Endothelial cell of umbilical vein (primary cell): ENCODE results near the gene SYTL2. TPM values are rescaled to one million over a fixed set of nuclear protein-coding genes. Genes with fewer than 3 reads are reported as not detected.

Source experiments
- BruUV-seq: library from RNA; stranded (reverse); fragments of 400-500 nt; replicated peaks from 2 replicates; lab custom pipeline; 2021; lab: Mats Ljungman, UMichigan
- CTCF ChIA-PET: fragments of 300-600, 350-600 bp; sonication (Branson Sonifier 250); formaldehyde crosslinking; loops from one replicate; lab custom pipeline; 2021; ENCODE audit warnings: antibody characterized with exemption, inconsistent platforms; lab: Charles Lee
- POLR2A ChIA-PET: fragments of 300-600, 350-600 bp; sonication (Branson Sonifier 250); formaldehyde crosslinking; loops from one replicate; lab custom pipeline; 2021; ENCODE audit warnings: antibody characterized with exemption, inconsistent platforms; lab: Charles Lee
- DNase-seq: peaks from one replicate; pipeline ENCODE4 v3.0.0-alpha.2; 2011; ENCODE audit warnings: low read depth, low spot score
- FAIRE-seq: peaks from 2 replicates; lab custom pipeline; 2011; peaks lifted over from hg19 to GRCh38; lab: Jason Lieb, UNC
- H2AFZ ChIP-seq: 2 replicates; pipeline ENCODE4 v1.6.0; 2012; ENCODE audit warnings: low read depth, low read length, control low read depth, inconsistent platforms
- H3K27ac ChIP-seq: 2 replicates; pipeline ENCODE4 v1.5.1; 2011; ENCODE audit warnings: low read depth, mild to moderate bottlenecking, control low read depth, low read length, moderate library complexity; ENCODE audit not compliant: insufficient read depth
- H3K27me3 ChIP-seq, 2 experiments: 2 replicates each; pipeline versions ENCODE4 v1.6.0 to v1.6.1; 2011; ENCODE audit warnings: low read length in 2 of 2, mixed read lengths in 1 of 2; ENCODE audit not compliant: control insufficient read depth in 2 of 2, insufficient read depth in 2 of 2
- H3K36me3 ChIP-seq, 2 experiments: 2 replicates in 1 of 2; 3 replicates in 1 of 2; pipeline ENCODE4 v1.5.1; 2011; ENCODE audit warnings: low read length in 2 of 2, mild to moderate bottlenecking in 1 of 2, moderate library complexity in 1 of 2; ENCODE audit not compliant: control insufficient read depth in 2 of 2, insufficient read depth in 2 of 2; ENCODE audit errors: extremely low read depth in 1 of 2
- H3K4me1 ChIP-seq: 3 replicates; pipeline ENCODE4 v1.5.1; 2011; ENCODE audit warnings: mild to moderate bottlenecking, low read length; ENCODE audit not compliant: control insufficient read depth, insufficient read depth; ENCODE audit errors: extremely low read depth
- H3K4me2 ChIP-seq: 2 replicates; pipeline ENCODE4 v1.6.1; 2011; ENCODE audit warnings: low read length, control low read depth, mixed read lengths; ENCODE audit not compliant: insufficient read depth
- H3K4me3 ChIP-seq, 3 experiments: fragments of 200-600 bp in 1 of 3; sonication (generic), shearing (Covaris generic) in 1 of 3; replicated peaks in 1 of 3; 2 replicates each; pipeline ENCODE4 v1.5.1; 2011 to 2016; ENCODE audit warnings: control low read depth in 3 of 3, low read length in 3 of 3, mild to moderate bottlenecking in 2 of 3, inconsistent platforms in 1 of 3, low read depth in 1 of 3, moderate library complexity in 1 of 3; ENCODE audit not compliant: insufficient read depth in 1 of 3
- H3K79me2 ChIP-seq: 2 replicates; pipeline ENCODE4 v1.6.0; 2012; ENCODE audit warnings: low read length, inconsistent platforms; ENCODE audit not compliant: control insufficient read depth, insufficient read depth
- H3K9ac ChIP-seq: replicated peaks from 2 replicates; pipeline ENCODE3; 2011; ENCODE audit warnings: low read length, control low read depth; ENCODE audit not compliant: insufficient read depth; ENCODE audit errors: extremely low read depth
- H3K9me1 ChIP-seq: replicated peaks from 3 replicates; pipeline ENCODE4 v1.6.0; 2011; ENCODE audit warnings: mild to moderate bottlenecking, low read length; ENCODE audit not compliant: control insufficient read depth, insufficient read depth; ENCODE audit errors: extremely low read depth
- H3K9me3 ChIP-seq: replicated peaks from 2 replicates; pipeline ENCODE4 v1.5.1; 2012; ENCODE audit warnings: low read length, inconsistent platforms; ENCODE audit not compliant: control insufficient read depth, insufficient read depth
- H4K20me1 ChIP-seq: replicated peaks from 2 replicates; pipeline ENCODE3; 2011; ENCODE audit warnings: mild to moderate bottlenecking, low read length; ENCODE audit not compliant: control insufficient read depth, insufficient read depth; ENCODE audit errors: extremely low read depth
- EZH2 ChIP-seq: IDR thresholded peaks from 2 replicates; pipeline ENCODE4 v1.6.1; 2012; ENCODE audit warnings: borderline replicate concordance, low read depth, mild to moderate bottlenecking, moderate library complexity, low read length, inconsistent platforms; ENCODE audit not compliant: severe bottlenecking
- FOS ChIP-seq: IDR thresholded peaks from 2 replicates; pipeline ENCODE4 v1.6.1; 2011; ENCODE audit warnings: mild to moderate bottlenecking, low read length, moderate library complexity, borderline replicate concordance; ENCODE audit not compliant: insufficient read depth
- GATA2 ChIP-seq: IDR thresholded peaks from 2 replicates; pipeline ENCODE4 v1.7.0; 2011; ENCODE audit warnings: low read depth, mild to moderate bottlenecking, moderate library complexity, mixed read lengths, low read length; ENCODE audit not compliant: insufficient read length, insufficient read depth
- JUN ChIP-seq: IDR thresholded peaks from 2 replicates; pipeline ENCODE4 v1.6.1; 2011; ENCODE audit warnings: borderline replicate concordance, low read depth; ENCODE audit not compliant: insufficient read length, insufficient read depth
- MYC ChIP-seq: IDR thresholded peaks from one replicate; pipeline ENCODE4 v1.6.1; 2011; ENCODE audit warnings: mild to moderate bottlenecking, low read depth, low read length
- POLR2A ChIP-seq: IDR thresholded peaks from 2 replicates; pipeline ENCODE4 v1.6.1; 2012; ENCODE audit warnings: low read depth, mild to moderate bottlenecking, control low read depth, low read length
- POLR2AphosphoS5 ChIP-seq: IDR thresholded peaks from 2 replicates; pipeline ENCODE4 v1.6.1; 2012; ENCODE audit warnings: low read depth, mild to moderate bottlenecking, control low read depth, low read length, moderate library complexity; ENCODE audit not compliant: insufficient read depth
- dilution Hi-C: fragments of 300-500 bp; cut with MboI; formaldehyde crosslinking; loops from one replicate; pipeline ENCODE4 v1.15.0; 2019; ENCODE audit warnings: low sequenced_read_pairs; ENCODE audit not compliant: extremely low pct_ligation_motif_present
- intact Hi-C: fragments of 100-400 bp; cut with micrococcal nuclease; formaldehyde crosslinking; loops from one replicate; pipeline ENCODE4 v1.10.0; 2022
- polyA plus RNA-seq, 4 experiments: library from polyadenylated mRNA; depleted of rRNA in 3 of 4; stranded (reverse) in 3 of 4; unstranded in 1 of 4; fragments of >200 nt; gene quantifications; 2 replicates each; pipeline versions ENCODE4 v1.2.1 to v1.2.3, GENCODE V29; 2011 to 2012; ENCODE audit warnings: missing spikeins in 1 of 4
- total RNA-seq: library from RNA; stranded (reverse); gene quantifications from 2 replicates; pipeline ENCODE4 v1.2.3, GENCODE V29; 2021
- TF ChIP-seq, protein P1 (sequence below), 2 donors: IDR thresholded peaks; 1 replicate in 1 of 2; 2 replicates in 1 of 2; pipeline ENCODE4 v1.5.1; 2011; ENCODE audit warnings: low read length in 2 of 2, mild to moderate bottlenecking in 2 of 2, moderate library complexity in 2 of 2, control low read depth in 1 of 2, inconsistent platforms in 1 of 2, low read depth in 1 of 2; ENCODE audit not compliant: insufficient read depth in 1 of 2; ENCODE audit errors: extremely low read depth in 1 of 2
- TF ChIP-seq, protein P2 (sequence below): IDR thresholded peaks from 2 replicates; pipeline ENCODE4 v1.6.1; 2011; ENCODE audit not compliant: insufficient read depth, insufficient read length

SYTL2 gene
- total and polyA plus RNA-seq, 2 donors (not counting 3 experiments of a cell fraction or from before 2014, with no cell fraction given) = 1.4 to 2.4 TPM

DNA sequence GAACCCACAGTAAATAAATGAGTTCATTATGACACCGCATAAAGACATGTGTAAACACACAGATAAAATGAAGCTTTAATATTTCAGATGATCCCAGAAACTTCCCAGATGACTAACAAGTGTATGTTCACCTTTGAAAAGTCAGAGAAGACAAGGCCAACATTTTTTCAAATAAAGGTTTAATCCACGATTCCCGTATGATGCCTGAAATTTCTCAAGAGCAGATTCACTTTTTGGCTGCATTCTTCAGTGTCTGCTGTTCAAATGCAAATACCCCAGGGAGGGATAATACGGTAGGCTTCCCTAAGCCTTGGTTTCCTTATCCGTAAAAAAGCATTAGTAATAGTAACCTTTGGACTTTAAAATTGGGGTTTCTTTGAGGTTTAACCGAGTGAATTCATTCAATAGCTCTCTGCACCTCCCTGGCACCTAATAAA is 62.5 kb downstream of the SYTL2 start:
- Histone ChIP-seq H3K27me3 (peaks cover 3 to 4% of the 10 kb centered on the region in 2 experiments), H3K27ac (no peak overlapping the region), H3K79me2 (no peaks in the 10 kb centered on the region), H3K9me1 (no peaks in the 10 kb centered on the region), H4K20me1 (no peaks in the 10 kb centered on the region), H3K9ac (no peak overlapping the region), H3K4me1 (peaks cover 13% of the 10 kb centered on the region), H3K4me2 (no peak overlapping the region), H2AFZ (no peak overlapping the region), H3K36me3 (no peaks in the 10 kb centered on the region), H3K4me3 (no peak overlapping the region), H3K9me3 (no peaks in the 10 kb centered on the region)
- ChIA-PET CTCF (no interaction called here), POLR2A (no interaction called here)
- intact Hi-C loops (no loop called here), dilution Hi-C loops (no loop called here)
- TF ChIP-seq GATA2 (no peak), EZH2 (no peak), FOS (no peak), POLR2A (no peak), POLR2AphosphoS5 (no peak), JUN (no peak), MYC (no peak)
- TF ChIP-seq, protein P1, sequence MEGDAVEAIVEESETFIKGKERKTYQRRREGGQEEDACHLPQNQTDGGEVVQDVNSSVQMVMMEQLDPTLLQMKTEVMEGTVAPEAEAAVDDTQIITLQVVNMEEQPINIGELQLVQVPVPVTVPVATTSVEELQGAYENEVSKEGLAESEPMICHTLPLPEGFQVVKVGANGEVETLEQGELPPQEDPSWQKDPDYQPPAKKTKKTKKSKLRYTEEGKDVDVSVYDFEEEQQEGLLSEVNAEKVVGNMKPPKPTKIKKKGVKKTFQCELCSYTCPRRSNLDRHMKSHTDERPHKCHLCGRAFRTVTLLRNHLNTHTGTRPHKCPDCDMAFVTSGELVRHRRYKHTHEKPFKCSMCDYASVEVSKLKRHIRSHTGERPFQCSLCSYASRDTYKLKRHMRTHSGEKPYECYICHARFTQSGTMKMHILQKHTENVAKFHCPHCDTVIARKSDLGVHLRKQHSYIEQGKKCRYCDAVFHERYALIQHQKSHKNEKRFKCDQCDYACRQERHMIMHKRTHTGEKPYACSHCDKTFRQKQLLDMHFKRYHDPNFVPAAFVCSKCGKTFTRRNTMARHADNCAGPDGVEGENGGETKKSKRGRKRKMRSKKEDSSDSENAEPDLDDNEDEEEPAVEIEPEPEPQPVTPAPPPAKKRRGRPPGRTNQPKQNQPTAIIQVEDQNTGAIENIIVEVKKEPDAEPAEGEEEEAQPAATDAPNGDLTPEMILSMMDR (IDR thresholded peaks at IDR 0.05; ENCODE audit: extremely low read depth in 1 of 2, insufficient read depth in 1 of 2, low read depth in 1 of 2, low read length in 2 of 2) = no peak
- TF ChIP-seq, protein P2, sequence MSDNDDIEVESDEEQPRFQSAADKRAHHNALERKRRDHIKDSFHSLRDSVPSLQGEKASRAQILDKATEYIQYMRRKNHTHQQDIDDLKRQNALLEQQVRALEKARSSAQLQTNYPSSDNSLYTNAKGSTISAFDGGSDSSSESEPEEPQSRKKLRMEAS = no peak
- DNase-seq (no peak), FAIRE-seq (no peak)
- BruUV-seq = no TSS peak
